ENCODE results near the gene GBX2.

The GBX2 gene

GRCh38 chr2:236117861-236118269 lies 50.3 kb downstream of the GBX2 start:
- no peak for DNase-seq (ENCODE audit: low spot score)

- no peak for DNase-seq (ENCODE audit: low spot score)
Measured at GRCh38 chr2:236117401-236117800, 50.8 kb downstream of the GBX2 start.
